HUES64 (cell line): ENCODE results near the gene TPRA1.
"Not testable (repeated sequence)": the region's sequence is repeated elsewhere in the genome, so short reads cannot be mapped to it uniquely, and the experiment has no call there.

Source experiments
- H3K27ac ChIP-seq: 2 replicates; pipeline ENCODE4 v1.7.0; 2013; ENCODE audit warnings: low read depth, low read length, inconsistent platforms
- H3K27me3 ChIP-seq: 2 replicates; pipeline ENCODE4 v1.6.1; 2013; ENCODE audit warnings: mild to moderate bottlenecking, low read length; ENCODE audit not compliant: insufficient read depth
- H3K36me3 ChIP-seq: 2 replicates; pipeline ENCODE4 v1.6.1; 2013; ENCODE audit warnings: mild to moderate bottlenecking, low read length; ENCODE audit not compliant: insufficient read depth
- H3K4me1 ChIP-seq: 2 replicates; pipeline ENCODE4 v1.6.1; 2013; ENCODE audit warnings: mild to moderate bottlenecking, low read length, moderate library complexity; ENCODE audit not compliant: insufficient read depth
- H3K4me3 ChIP-seq: 2 replicates; pipeline ENCODE4 v1.5.1; 2013; ENCODE audit warnings: mild to moderate bottlenecking, low read length, moderate library complexity
- H3K9ac ChIP-seq: 2 replicates; pipeline ENCODE4 v1.6.1; 2013; ENCODE audit warnings: mild to moderate bottlenecking, low read depth, low read length
- H3K9me3 ChIP-seq: 2 replicates; pipeline ENCODE4 v1.6.1; 2013; ENCODE audit warnings: low read depth, low read length; ENCODE audit not compliant: insufficient read depth
- WGBS: fragments of 150-250, 120-280 bp; methylation state at CpG from one replicate; pipeline ENCODE4 v1.1.7; 2013; ENCODE audit warnings: missing lambda C conversion rate; 5-methylcytosine and 5-hydroxymethylcytosine counted together

Gene TPRA1

GRCh38 chr3:127531821-127532220, 58.7 kb downstream of the TPRA1 start:
- Histone ChIP-seq H3K4me3 (no peak overlapping the region), H3K27me3 (no peaks in the 10 kb centered on the region), H3K36me3 (no peaks in the 10 kb centered on the region), H3K27ac (no peak overlapping the region), H3K4me1 (peaks cover 5% of the 10 kb centered on the region; the same call in 1 of the 2 replicates), H3K9me3 (no peaks in the 10 kb centered on the region), H3K9ac (no peak overlapping the region)
- 94% methylated on average over 2 of the region's 2 CpGs for WGBS

DNA sequence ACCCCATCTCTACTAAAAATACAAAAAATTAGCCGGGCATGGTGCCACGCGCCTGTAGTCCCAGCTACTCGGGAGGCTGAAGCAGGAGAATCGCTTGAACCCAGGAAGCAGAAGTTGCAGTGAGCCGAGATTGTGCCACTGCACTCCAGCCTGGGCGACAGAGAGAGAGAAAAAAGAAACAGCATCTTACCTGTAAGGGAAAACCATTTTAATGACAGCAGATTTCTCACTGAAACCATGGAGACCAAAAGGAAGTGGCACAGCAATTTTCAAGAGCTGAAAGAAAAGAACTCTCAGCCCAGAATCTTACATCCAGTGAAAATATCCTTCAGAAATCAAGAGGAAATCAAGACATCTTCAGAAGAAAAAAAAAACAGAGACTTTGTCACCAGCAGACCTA, 59.7 kb downstream of the TPRA1 start:
- H3K27ac ChIP-seq, H3K4me3 ChIP-seq, H3K36me3 ChIP-seq, H3K9me3 ChIP-seq, H3K4me1 ChIP-seq, H3K27me3 ChIP-seq, H3K9ac ChIP-seq: not testable (repeated sequence)
- 97% methylated on average over 6 of the region's 7 CpGs for WGBS

GRCh38 chr3:127529346-127530188, 61.0 kb downstream of the TPRA1 start:
- 90% methylated on average over 9 of the region's 9 CpGs for WGBS
- H3K27me3 ChIP-seq: no peaks in the 10 kb centered on the region
- no peaks in the 10 kb centered on the region for H3K36me3 ChIP-seq
- H3K9me3 ChIP-seq: no peaks in the 10 kb centered on the region
- H3K9ac ChIP-seq: no peak overlapping the region
- no peak overlapping the region for H3K4me3 ChIP-seq
- no peak overlapping the region for H3K27ac ChIP-seq
- H3K4me1 ChIP-seq: no peaks in the 10 kb centered on the region

DNA sequence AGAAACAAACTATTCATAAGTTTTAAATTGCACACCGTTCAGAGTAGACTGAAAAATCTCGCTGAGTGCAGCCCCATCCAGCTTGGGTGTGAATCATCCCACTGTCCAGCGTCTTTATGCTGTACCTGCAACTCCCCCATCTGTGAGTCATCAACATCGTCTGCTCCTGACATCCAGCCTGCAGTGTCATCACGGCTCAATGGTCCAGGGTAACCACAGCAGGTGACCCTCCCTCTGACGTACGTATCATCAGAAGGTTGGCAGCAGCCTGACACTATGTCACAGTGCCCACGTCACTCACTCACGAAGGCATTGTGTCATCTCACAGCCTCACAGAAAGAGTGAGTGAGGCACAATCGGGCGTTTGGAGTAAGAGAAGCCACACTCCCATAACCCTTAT, 65.2 kb downstream of the TPRA1 start:
- H3K36me3 ChIP-seq: no peaks in the 10 kb centered on the region
- peaks cover 9% of the 10 kb centered on the region; the same call in 1 of the 2 replicates for H3K9me3 ChIP-seq
- no peak overlapping the region for H3K9ac ChIP-seq
- no peak overlapping the region for H3K27ac ChIP-seq
- no peaks in the 10 kb centered on the region for H3K27me3 ChIP-seq
- no peaks in the 10 kb centered on the region for H3K4me1 ChIP-seq
- no peak overlapping the region for H3K4me3 ChIP-seq
- WGBS: 74% methylated on average over 11 of the region's 11 CpGs

DNA sequence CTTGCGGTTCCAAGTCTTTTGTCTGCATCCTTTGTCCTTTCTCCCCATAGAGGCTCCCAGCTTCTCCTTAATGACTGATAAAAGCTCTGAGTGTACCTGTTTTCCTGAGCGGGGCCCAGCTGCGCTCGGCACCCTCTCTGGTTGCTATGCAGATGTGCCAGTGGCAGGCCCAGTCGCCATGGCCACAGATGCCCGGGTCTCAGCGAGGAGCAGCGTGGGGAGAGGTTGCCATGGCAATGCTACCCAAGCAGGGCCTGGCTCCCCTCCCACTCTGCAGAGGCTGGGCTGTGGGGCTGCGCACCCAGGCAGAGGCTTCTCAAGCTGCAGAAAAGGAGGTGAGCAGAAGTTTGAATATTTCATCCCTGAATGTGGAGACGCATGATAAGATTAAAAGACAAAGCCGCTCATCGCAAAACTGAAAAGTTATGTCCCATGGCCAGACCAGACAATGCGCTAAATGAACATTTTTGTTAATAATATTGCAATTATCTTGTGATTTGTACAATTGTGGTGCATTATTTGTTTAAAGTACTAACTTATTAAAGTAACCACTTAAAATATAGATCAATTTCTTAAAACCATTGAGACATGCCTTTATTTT, 66.1 kb downstream of the TPRA1 start:
- no peak overlapping the region for H3K27ac ChIP-seq
- H3K9me3 ChIP-seq: peaks cover 9% of the 10 kb centered on the region; the same call in 1 of the 2 replicates
- H3K36me3 ChIP-seq: no peaks in the 10 kb centered on the region
- H3K4me1 ChIP-seq: no peaks in the 10 kb centered on the region
- no peak overlapping the region for H3K4me3 ChIP-seq
- H3K9ac ChIP-seq: no peak overlapping the region
- no peaks in the 10 kb centered on the region for H3K27me3 ChIP-seq
- whole genome bisulfite sequencing: 72% methylated on average over 13 of the region's 13 CpGs
